HEK293T (cell line): ENCODE data around the gene C3orf85.

ENCODE experiments used
- BHLHE40 ChIP-seq: fragments of 450-650 bp; IDR thresholded peaks from 2 replicates; pipeline ENCODE4 v1.6.1; 2016; ENCODE audit warnings: mild to moderate bottlenecking, moderate library complexity, borderline replicate concordance
- CTBP1 ChIP-seq: fragments of 450-650 bp; IDR thresholded peaks from 2 replicates; pipeline ENCODE4 v1.6.1; 2016; ENCODE audit warnings: borderline replicate concordance
- FOXA1 ChIP-seq: fragments of 450-650 bp; IDR thresholded peaks from 2 replicates; pipeline ENCODE4 v1.6.1; 2016; ENCODE audit warnings: mild to moderate bottlenecking
- FOXM1 ChIP-seq: fragments of 450-650 bp; IDR thresholded peaks from 2 replicates; pipeline ENCODE4 v1.6.1; 2017; ENCODE audit warnings: mild to moderate bottlenecking, borderline replicate concordance
- LEF1 ChIP-seq: fragments of 450-650 bp; IDR thresholded peaks from 2 replicates; pipeline ENCODE4 v1.6.1; 2017; ENCODE audit warnings: mild to moderate bottlenecking, borderline replicate concordance
- ZNF384 ChIP-seq: fragments of 450-650 bp; IDR thresholded peaks from 2 replicates; pipeline ENCODE4 v1.6.1; 2016

GRCh38 chr3:109125902-109126301, 10.6 kb upstream of the C3orf85 start:
- TF ChIP-seq BHLHE40: no peak
- TF ChIP-seq CTBP1: no peak
- no peak for TF ChIP-seq ZNF384
- no peak for TF ChIP-seq LEF1
- no peak for TF ChIP-seq FOXA1
- no peak for TF ChIP-seq FOXM1
